ENCODE results near the gene TAF4.

GRCh38 chr20:61925555-61926252, 140.0 kb downstream of the TAF4 start:
- TF ChIP-seq CTCF (IDR thresholded peaks at IDR 0.05 in 4 of 5, conservative IDR thresholded peaks at IDR 0.05 in 1 of 5) (no peak), POLR2A (IDR thresholded peaks at IDR 0.05) (no peak)

Measured in gastrocnemius medialis (tissue), 4 donors.